Kasumi-1 (cell line): ENCODE measurements around the gene HAAO.
A peak's percentile ranks its signal among the peaks of the same experiment; 100 is the strongest.

Experiments used
- DNase-seq, 2 experiments: peaks; one replicate each; lab custom pipeline; 2025; lab: John Stamatoyannopoulos, UW

HAAO gene

DNA sequence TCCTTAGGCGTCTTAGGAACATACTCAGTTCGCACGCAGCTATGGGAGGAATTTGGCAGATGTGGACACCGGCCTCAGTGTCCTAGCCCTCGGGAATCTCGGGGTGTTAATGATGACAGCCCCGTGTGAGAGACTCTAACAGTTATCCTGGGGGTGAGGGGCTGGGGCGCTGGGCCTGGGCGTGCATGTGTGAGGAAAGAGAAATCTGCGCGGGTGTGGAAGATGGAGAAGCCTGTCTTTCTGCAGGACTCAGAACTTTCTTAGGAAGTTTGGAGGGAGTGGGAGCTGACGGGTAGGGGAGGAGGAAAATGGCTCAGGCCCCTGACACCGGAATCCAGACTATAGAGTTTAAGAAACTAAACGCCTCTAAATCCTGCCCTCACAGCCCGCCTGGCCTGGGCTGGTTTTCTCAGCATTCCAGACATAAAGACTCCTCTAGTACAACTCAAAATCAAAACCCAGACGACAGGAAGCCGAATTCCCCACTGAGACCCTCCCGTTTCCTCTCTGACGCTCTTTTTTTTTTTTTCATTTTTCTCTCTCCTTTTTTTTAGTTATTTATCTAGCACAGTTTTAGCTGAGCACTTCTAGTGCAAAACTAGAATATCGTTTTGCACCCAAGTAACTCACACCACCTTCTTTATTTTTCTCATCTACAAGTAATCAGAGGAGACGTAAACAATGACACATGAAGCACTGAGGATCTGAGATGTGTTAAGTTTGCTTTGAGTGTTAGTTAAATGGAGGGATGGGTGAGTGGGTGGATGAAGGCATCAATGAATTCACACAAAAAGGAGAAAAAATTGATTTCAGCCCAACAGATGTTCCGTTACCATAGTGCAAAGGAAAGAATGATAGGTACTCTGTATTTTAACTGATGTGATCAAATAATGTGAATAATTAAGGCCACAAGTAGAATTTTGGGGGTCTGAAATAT, 1.2 kb upstream of the HAAO start:
- DNase-seq: no peak

DNA sequence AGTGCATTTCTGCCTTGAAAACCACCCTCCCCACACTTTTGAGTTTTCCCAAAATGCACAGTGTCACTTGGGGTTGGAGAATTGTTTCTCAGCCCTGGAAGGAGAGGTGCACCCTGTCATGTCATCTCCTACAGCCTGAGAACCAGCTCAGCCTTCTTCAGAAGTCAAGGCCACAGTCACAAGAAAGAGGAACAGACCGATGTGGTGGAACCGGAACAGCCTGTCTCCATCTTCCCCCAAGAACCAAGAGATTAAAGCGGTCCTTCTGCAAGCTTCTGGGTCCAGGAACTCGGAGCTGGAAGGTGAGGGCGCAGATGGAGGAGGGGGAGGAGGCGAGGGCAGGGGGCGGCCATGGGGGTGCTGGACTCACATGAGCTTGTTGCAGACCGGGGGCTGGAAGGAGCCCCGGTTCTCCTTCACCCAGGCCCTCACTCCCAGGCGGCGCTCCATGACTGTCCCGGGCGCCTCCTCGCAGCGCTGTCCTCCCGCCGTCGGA, 248 bp downstream of the HAAO start:
- peak; percentile 76 to 79 for DNase-seq

DNA sequence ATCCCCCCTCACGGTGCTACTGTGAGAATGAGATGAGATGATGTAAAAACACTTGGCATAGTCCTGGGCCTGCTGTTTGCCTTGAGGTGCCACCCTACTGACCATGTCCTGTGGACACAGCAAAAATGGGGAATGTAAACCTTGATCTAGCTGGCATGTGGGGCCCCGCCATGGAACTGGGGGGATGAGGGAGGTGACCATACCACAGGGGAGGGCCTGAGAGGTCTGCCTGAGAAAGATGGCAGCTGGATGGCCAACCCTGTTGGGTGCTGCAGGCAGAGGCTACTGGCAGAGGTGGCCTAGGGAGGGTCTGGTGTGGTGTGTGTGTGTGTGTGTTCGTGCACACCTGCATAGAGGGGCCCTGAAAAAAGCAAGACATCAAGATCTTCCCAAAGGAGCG, 777 bp downstream of the HAAO start:
- DNase-seq: no peak

DNA sequence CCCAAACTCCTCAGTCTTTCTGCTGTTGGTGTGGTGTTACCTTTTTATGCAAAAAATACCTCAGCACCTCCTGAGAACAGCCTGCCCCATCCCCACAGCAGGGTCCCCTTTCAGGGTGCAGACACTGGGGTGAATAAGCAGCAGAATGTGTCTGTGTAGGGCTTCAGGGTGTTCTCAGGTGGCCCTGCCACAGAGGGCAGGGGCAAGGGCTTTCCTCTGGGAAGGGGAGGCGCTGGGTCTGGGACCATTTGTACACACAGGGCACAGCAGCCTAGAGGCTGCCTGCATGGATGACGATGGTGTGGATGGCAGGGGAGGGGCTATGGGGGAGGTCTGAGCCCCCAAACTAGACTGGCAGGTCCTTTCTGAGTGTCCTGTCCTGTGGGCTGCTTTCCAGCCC, 2.6 kb downstream of the HAAO start:
- DNase-seq: no peak

DNA sequence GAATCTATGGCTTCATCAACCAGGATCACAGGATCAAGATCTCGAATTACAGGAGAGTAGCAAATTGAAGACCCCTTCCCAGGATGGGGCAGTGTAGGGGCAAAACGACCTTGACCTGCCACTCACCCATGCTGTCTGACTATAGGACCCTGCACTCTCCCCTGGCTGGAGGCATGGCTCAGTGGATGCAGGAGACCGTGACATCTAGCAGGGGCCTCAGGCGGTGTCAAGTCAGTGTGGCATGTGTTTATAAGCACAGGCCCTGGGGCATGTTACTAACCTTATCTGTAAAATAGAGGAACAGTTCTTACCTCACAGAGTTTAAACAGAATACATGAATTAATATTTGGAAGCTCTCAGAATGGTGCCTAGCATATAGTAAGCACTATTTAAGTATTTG, 3.5 kb downstream of the HAAO start:
- DNase-seq: no peak

DNA sequence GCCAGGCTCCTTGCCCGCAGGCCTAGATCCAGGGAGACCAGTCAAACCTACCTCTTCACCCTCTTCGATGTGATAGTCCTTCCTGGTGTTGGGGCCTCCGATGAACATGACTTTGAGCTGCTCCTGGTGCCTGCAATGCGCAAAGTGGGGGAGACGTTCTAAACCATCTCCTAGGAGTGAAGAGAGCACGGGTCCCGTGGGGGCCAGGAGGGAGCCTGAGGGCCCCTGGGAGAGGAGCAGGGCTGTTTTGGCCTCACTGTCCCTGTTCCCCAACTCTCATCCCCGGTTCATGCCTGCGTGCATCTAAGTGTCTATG, 3.9 kb downstream of the HAAO start:
- no peak for DNase-seq

DNA sequence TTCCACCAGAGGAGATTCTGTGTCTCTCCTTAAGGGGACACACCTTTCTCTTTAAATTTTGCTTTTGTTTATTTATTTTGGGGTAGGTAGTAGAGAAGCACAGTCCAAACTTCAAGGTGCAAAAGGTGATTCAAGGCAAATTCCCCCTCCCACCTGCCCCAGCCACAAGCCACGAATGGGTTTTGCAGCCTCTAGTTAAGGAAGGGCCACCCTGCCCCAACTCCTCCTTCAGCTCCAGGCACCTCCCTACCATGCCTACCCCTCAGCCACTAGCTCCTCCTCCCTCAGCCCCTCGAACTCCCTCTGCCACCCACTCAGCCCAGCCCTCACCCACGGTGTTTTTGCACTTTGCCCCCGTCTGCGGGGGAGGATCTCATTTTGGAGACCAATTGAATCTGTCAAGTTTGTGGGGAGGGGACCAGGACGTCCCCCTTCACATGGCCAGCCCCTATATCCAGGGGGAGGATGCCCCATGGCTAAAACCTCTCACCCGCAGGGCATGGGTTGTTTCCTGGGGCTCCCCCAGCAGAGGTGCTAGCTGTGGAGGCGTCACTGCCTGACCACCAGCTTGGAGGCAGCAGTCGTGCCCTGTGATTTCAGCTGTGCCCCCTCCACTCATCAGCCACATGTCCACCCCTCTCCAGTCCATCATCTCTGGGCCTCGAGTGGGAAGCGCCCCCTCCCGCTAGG, 4.5 kb downstream of the HAAO start:
- no peak for DNase-seq

DNA sequence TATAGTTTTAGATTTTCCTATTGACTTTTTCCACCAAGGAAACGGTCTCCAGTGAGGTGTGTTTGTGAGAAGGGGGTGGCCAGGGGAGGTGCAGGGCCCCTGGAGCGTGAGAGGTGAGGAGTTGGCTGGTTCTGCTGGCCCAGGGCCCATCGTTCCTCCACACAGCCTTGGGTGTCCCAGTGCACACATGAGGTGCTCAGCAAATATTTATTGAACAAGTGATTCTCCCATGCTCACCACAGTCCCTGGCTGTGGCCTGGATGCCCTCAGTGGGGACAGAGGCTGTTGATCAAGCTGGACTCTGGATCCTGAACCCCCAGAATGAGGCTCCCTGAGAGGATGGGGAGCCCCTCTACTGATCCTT, 5.0 kb downstream of the HAAO start:
- DNase-seq: no peak

DNA sequence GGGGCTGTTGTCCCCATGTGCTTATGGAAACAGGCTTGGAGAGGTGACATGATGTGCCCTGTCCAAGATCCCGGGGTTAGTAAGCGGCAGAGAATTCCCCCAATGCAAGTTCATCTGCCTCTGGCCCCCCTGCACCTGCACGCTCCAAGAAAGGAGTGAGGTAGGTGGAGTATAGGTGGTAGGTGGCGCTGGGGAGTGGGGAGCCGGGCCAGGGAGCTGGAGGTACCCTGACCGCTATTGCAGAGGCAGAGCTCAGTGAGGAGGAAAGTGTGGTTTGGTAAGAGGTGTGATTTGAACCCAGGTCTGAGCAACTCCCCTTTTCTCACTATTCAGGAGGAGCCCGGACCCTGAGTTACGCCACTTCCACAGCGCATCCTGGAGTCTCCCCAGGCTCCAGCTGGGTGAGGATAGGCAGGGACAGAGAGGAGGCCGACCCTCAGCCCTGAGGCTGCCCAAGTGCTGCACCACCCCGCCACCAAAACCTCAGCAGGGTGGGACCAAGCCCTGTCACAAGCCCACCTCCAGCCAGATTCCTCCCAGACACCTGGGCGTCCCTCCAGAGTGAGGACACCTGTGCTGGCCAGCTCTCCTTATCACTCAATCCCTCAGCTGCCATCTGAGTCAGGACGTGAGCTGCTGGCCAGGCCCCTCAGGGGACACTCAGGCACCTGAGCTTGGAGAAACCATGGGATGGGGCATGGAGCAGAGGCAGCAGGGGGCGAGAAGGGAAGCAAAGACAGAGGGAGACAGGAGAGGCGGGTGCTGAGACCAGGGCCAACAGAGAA, 5.6 kb downstream of the HAAO start:
- DNase-seq: no peak

DNA sequence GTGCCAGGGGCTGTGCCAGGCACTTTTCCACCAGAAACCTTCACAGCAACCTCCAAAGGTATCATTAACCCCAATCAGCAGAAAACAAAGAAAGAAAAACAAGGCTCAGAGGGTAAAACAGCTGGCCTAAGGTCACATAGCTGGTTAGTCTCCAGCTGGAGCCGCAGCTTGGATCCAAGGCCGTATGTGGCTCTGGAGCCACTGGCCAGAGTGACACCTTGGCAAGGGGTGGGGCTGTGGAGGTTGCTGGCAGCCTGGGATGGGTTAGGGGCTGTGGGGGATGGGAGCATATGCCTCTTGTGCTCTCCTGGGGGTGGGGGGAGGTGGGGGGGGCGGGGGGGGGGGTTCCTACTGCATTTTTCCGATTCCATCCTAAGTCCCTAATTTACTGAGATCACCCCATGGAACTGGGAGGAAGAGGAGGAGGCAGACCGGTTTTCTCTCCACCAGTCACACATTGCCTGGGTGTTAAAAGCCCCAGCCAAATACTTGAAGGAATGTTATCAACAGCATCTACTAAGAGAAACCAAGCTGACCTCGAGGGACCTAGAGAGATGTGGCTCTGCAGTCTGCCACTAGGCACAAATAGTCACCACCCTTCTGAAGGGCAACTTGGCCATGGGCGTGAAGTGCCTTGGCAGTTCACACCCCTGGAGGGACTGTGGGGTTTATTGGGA, 8.0 kb downstream of the HAAO start:
- DNase-seq: no peak

DNA sequence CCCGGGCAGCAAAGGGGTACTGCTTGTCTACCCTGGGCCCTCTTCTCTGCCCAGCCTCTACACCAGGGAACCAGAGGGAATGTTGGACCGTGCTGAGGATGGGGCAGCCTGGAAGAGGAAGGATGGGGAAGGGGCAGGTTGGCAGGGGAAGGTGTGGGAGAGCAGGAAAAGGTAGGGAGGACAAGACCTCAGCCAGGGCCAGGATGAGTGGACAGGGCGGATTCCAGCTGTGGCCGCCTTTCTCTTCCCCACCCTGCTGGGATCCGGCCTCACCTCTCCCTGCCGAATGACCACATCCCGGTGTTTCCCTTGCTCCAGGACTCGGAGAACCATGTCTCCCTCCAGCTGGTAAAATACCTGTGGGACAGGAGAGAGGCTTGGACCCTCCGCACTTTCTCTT, 8.9 kb downstream of the HAAO start:
- DNase-seq: no peak

DNA sequence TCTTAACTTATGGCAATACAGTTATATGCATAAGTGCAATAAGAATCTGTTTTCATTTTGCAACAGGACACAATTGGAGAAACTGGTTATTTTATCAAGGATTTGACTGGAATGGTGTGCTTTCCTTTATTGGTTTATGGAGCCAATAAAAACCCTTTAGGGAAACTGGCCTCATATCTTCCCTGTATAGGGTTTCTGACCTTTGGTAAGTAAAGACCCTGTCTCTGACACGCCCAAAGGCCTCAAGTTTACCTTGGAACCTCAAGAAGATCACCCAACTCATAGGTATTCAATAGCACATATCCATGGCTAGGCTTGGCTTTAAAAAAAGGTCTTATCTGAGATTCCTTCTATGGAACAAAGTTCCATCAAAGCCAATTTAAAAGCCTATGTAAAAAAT, 11.2 kb downstream of the HAAO start:
- no peak for DNase-seq

DNA sequence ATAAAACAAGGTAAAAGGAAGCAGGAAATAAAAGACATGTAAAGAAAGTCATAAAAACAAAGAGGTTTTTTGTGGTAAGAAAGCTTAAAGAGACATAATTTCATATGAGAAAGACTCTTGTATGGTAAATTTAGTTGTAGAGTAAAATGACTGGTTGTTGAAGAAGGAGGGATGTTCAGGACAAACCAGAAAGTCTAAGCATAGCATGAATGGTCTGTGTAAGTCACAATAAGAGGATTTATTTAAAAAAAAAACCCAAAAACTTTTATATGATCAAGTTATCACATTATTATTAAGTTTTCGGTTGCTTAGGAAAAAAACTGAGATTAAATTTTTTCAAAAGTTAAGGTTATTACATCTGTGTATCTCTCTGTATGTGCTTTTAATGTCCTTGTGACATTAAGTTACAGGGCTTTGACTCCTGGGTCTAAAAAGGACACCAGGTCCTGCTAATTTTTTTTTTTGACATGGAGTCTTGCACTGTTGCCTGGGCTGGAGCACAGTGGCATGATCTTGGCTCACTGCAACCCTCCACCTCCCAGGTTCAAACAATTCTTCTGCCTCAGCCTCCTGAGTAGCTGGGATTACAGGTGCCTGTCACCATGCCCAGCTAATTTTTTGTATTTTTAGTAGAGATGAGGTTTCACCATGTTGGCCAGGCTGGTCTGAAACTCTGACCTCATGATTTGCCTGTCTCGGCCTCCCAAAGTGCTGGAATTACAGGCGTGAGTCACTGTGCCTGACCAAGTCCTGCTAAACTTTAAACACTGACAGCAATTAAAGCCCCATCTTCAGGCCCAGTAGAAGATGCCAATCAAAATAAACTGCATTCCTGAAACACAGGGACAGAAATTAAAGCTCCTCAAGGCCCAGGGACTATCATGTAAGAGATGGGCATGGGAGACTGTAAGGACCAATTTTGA, 14.2 kb downstream of the HAAO start:
- no peak for DNase-seq

DNA sequence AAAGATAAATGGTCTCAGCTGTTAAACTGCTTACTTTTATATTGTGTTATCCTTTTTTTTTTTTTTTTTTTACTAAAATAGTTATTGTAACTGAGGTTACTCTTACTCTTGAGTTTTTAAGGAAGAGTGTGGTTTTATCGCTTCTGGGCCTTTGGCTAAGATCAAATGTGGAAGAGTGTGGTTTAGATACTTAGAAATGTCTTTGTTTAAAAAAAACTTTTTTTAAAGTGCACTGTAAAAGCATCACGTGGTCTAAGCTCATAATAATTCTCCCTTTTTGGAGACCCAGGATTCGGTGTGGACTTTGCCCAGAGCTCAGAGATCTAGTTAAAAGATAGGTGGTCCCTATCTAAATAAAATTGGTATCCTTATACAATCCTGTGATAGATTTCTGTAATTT, 16.6 kb downstream of the HAAO start:
- peak; percentile 29 to 33 for DNase-seq

DNA sequence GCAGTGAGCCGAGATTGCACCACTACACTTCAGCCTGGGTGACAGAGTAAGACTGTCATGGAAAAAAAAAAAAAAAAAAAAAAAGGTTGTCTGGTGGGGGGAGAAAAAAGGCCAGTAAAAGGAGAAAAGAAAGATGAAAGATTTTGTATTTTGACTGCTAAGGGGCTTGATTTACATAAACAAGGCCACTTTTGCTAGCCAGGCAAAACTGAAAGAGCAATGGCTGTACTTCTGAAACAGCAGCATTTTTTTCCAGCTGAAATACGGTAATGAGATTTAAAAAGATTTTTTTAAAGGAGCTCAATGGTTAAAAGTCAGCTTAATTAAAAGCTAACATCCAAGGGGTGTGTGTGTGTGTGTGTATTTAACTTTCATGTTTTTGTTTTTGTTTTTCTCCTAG, 17.2 kb downstream of the HAAO start:
- no peak for DNase-seq

DNA sequence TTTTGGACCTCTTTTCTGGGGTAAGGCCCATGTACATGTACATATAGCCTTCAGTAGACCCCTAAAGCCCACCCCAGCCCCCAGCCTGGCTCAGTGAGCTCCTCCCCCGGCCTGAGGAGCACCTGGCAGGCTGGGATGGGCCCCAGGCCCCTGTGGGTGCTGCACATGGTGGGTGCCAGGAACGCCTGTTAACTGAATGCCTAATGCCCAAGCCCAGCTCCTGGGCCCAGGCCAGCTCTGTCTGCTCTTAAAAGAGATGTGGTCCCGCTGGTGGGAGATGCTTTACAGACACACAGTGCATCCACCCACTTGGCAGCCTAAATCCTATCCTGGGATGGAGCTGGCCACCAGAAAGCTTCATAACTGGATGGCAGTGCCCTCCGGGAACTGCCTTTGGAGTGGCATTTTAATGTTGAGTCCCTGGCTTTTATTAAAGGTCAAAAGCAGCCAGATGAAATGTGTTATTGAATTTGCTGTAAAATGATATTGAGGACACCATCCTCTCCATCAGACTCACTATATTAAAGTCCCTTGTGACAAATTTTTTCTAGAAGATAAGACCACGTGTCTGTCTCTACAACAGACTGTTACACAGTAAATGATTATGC, 20.7 kb downstream of the HAAO start:
- DNase-seq: no peak

DNA sequence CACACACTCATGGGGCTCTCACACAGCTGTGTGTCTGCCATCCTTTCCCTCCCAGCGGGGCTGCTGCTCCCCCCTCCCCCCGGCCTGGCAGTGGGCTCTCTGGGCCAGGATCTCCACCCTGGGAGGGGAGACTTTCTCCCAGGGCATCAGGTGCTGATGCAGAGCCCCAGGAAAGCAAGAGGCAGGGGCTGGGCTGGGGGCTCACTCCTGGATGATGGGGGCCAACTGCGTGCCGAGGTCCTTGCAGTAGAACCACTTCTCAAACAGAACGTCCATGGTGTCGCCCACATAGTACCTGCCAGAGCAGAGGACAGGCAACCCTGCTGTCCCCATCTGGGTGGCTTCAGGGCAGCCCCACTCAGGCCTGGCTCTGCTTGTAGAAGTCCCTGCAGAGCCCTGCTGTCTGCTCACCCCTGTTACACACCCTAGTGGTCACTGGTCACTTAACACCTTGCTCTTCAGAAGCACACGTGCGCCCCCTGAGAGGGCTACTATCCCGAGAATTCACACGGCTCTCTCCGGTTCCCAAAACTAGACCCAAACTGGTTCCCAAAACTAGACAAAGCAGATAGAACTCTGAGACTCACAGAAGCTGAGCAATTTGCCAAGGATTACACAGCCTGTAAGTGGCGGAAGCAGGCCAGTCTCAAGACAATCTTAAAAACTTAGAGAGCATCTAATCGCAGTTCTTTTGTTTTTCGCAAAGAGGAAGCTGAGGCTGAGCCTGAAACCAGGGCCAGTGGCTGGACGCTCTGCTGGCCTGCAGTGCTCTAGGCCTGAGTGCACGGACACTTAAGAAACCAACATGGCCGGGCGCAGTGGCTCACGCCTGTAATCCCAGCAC, 21.9 kb downstream of the HAAO start:
- DNase-seq: peak; percentile 49 to 60

DNA sequence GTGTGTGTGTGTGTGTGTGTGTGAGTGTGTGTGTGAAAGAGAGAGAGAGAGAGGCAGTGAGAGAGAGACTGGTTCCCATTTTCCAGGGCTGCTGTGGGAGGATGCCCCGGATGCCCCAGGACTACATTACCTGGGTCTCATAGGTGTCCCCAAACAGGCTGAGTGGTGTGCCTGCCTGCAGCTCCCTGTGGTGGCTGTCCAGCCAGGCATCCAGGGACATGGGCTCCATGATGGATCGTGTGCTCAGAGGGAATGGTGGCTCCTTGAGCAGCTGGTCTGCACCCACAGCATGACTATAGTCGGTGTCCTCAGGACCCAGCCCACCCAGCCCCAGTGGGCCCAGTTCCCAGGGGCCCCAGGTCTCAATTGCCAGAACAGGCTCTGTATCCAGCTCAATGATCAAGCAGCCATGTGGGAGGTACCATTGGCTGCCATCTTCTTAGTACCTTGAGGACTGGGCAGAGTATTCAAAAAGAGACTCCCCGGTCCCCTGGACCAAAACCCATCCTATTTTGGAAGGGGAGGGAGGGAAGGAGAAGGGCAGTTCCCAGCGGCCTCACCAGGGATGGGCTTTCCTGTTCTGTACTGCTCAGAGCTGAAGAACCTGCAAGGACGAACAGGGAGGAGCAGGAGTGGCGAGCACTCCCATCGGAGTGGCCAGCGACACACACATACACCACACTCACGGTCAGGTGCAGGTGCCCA, 22.6 kb downstream of the HAAO start:
- DNase-seq: no peak

DNA sequence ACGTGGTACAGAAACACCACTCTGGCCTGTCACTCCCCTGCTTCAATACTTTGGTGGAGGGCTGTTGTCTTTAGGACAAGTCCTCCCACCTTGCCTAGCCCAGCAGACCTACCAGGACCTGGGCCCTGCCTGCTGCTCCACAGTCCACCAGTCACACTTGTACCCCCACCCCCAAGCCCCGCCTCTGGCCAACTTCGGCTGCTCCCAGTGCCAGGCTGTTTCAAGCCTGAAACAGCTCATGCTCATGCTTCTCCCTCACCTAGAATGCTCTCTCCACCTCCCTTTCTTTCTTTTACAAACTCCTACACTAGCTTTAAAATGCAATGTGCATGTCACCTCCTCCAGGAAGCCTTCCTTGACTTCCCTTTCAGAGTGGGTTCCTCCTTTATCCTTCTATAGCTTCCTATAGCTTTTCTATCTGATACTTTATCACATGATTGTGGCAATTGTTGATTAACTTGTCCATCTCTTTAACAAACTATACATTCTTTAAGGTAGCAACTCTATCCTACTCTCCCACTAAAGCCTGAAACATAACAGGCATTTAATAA, 23.6 kb downstream of the HAAO start:
- no peak for DNase-seq
